HepG2 (cell line): Measurements from ENCODE around the gene FRMD4A. TPM values are rescaled to one million over a fixed set of nuclear protein-coding genes. Genes with fewer than 3 reads are reported as not detected.

ENCODE experiments used
- CENPT ChIP-seq: sonication (generic); formaldehyde crosslinking; IDR thresholded peaks from 2 replicates; pipeline ENCODE4 v1.8.0; 2022; ENCODE audit warnings: low read depth, mild to moderate bottlenecking, moderate library complexity, missing genetic modification reagents
- HMG20B ChIP-seq: conservative IDR thresholded peaks from 2 replicates; pipeline ENCODE4 v1.6.1; 2016; ENCODE audit warnings: missing genetic modification reagents, missing compliant biosample characterization
- MBNL3 ChIP-seq: fragments of 250-450 bp; sonication (Bioruptor Pico); conservative IDR thresholded peaks from 2 replicates; pipeline ENCODE4 v1.8.0; 2022; ENCODE audit warnings: mild to moderate bottlenecking, inconsistent platforms
- PLSCR1 ChIP-seq: sonication (generic); formaldehyde crosslinking; IDR thresholded peaks from 2 replicates; pipeline ENCODE4 v1.5.0; 2020; ENCODE audit warnings: missing genetic modification reagents, mild to moderate bottlenecking, borderline replicate concordance
- RAD21 ChIP-seq: fragments of 450-650 bp; formaldehyde crosslinking; IDR thresholded peaks from 2 replicates; pipeline ENCODE4 v1.5.0; 2020; ENCODE audit warnings: mild to moderate bottlenecking
- REPIN1 ChIP-seq: sonication (generic); formaldehyde crosslinking; IDR thresholded peaks from 2 replicates; pipeline ENCODE4 v1.8.0; 2022; ENCODE audit warnings: missing genetic modification reagents, low read depth, mild to moderate bottlenecking, borderline replicate concordance
- TEAD3 ChIP-seq: optimal IDR thresholded peaks from 2 replicates; pipeline ENCODE3; 2016; ENCODE audit warnings: borderline replicate concordance
- ZBTB20 ChIP-seq: sonication (generic); formaldehyde crosslinking; IDR thresholded peaks from 2 replicates; pipeline ENCODE4 v1.8.1; 2023; ENCODE audit warnings: missing genetic modification reagents, low read depth, mild to moderate bottlenecking, borderline replicate concordance
- ZNF574 ChIP-seq: sonication (generic); formaldehyde crosslinking; IDR thresholded peaks from 2 replicates; pipeline ENCODE4 v1.4.0; 2020; ENCODE audit warnings: missing genetic modification reagents
- ZNF740 ChIP-seq: sonication (generic); formaldehyde crosslinking; IDR thresholded peaks from 2 replicates; pipeline ENCODE4 v1.4.0; 2020; ENCODE audit warnings: missing genetic modification reagents
- polyA plus RNA-seq, 8 experiments: library from polyadenylated mRNA; depleted of rRNA in 3 of 8; stranded (reverse) in 7 of 8; unstranded in 1 of 8; fragments of >200 nt; fragmentation: Illumina TruSeq in 4 of 8; extraction: Trizol in 4 of 8; gene quantifications; 2 replicates each; pipeline versions ENCODE4 v1.2.1 to v1.2.3, GENCODE V29; 2011 to 2016; ENCODE audit warnings: low read depth in 4 of 8, missing spikeins in 1 of 8, mixed read lengths in 1 of 8; ENCODE audit not compliant: insufficient read depth in 1 of 8
- total RNA-seq, 5 experiments: library from RNA; depleted of rRNA; stranded (reverse); fragments of >200 nt; fragmentation: Illumina TruSeq; extraction: Trizol; gene quantifications; 2 replicates each; pipeline ENCODE4 v1.2.3, GENCODE V29; 2016; ENCODE audit warnings: low read depth in 1 of 5
- TF ChIP-seq, protein P1 (sequence below): sonication (generic); formaldehyde crosslinking; IDR thresholded peaks from 2 replicates; pipeline ENCODE4 v1.4.0; 2020; ENCODE audit warnings: mild to moderate bottlenecking, missing genetic modification reagents

Gene FRMD4A
- total and polyA plus RNA-seq, 2 of the 13 experiments (the other 11 are each of a cell fraction or from before 2014, with no cell fraction given) = 0.09 to 0.26 TPM

DNA sequence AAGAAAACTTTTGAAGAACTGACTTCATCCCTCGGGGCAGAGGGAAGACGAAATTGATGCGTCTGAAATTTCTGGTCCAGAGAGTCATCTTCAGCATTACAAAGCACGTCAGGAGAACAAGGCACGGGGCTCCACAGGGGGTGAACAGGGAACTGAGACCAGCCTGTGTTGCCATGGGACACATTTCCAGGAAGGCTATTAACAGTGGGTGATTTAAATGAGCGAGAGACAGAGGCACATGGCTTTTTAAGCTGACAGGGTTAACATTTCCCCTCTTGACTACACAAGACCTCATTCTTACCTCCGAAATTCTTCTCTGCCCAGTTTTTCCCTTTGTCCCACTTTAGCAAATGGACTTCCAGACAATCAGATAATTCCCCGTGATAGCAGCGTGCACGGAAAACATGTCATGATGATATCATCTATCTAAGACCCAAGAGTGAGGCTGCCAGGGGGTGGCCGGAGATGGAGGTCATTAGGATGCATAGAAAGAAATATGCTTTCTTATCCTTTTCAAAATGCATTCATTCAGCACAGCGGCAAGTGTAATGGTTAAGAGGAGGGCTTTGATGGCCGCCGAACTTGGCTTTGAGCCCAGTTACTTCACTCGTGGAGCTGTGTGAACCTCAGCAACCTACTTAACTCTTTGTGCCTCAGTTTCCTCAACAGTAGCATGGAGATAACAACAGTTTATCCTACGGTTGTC, 496.0 kb downstream of the FRMD4A start (continued):
- no peak for TF ChIP-seq ZNF740 (CRISPR knock-in tag)
- TF ChIP-seq RAD21 = no peak
- no peak for TF ChIP-seq ZBTB20 (CRISPR knock-in tag)
- no peak for TF ChIP-seq CENPT (CRISPR knock-in tag)
- no peak for TF ChIP-seq REPIN1 (CRISPR knock-in tag)
- TF ChIP-seq TEAD3 (CRISPR knock-in tag) = no peak
- TF ChIP-seq, protein P1, sequence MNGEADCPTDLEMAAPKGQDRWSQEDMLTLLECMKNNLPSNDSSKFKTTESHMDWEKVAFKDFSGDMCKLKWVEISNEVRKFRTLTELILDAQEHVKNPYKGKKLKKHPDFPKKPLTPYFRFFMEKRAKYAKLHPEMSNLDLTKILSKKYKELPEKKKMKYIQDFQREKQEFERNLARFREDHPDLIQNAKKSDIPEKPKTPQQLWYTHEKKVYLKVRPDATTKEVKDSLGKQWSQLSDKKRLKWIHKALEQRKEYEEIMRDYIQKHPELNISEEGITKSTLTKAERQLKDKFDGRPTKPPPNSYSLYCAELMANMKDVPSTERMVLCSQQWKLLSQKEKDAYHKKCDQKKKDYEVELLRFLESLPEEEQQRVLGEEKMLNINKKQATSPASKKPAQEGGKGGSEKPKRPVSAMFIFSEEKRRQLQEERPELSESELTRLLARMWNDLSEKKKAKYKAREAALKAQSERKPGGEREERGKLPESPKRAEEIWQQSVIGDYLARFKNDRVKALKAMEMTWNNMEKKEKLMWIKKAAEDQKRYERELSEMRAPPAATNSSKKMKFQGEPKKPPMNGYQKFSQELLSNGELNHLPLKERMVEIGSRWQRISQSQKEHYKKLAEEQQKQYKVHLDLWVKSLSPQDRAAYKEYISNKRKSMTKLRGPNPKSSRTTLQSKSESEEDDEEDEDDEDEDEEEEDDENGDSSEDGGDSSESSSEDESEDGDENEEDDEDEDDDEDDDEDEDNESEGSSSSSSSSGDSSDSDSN (CRISPR knock-in tag) = no peak
- TF ChIP-seq HMG20B = no peak
- no peak for TF ChIP-seq ZNF574
- TF ChIP-seq PLSCR1 (CRISPR knock-in tag) = no peak
- no peak for TF ChIP-seq MBNL3 (CRISPR knock-in tag)
- TF ChIP-seq, all 625 proteins: peak for 0
